K562 (cell line): ENCODE results near the gene PCBD2. TPM values are rescaled to one million over a fixed set of nuclear protein-coding genes. Genes with fewer than 3 reads are reported as not detected.

Experiments
- ATAC-seq: fragments of 200-7000 bp; cut with Tn5 transposase; 3 replicates; pipeline ENCODE4 v1.9.1; 2020; ENCODE audit warnings: moderate library complexity
- BruUV-seq: library from RNA; stranded (reverse); fragments of 400-500 nt; replicated peaks from 2 replicates; lab custom pipeline; 2021; lab: Mats Ljungman, UMichigan
- CTCF ChIA-PET: fragments of 300-600 bp; formaldehyde crosslinking; extraction: SDS; loops from one replicate; lab custom pipeline; 2021; ENCODE audit warnings: low intra/inter-chr PET ratio; lab: Yijun Ruan, JAX
- POLR2A ChIA-PET: fragments of 300-600, 350-650 bp; sonication (Branson Sonifier 250); formaldehyde crosslinking; extraction: SDS; loops from one replicate; lab custom pipeline; 2021; ENCODE audit warnings: antibody characterized with exemption, inconsistent platforms; lab: Yijun Ruan, JAX
- DNase-seq, 4 experiments: peaks; one replicate each; pipeline versions ENCODE4 v3.0.0 to v3.0.0-alpha.2; 2011 to 2018; ENCODE audit warnings: low spot score in 3 of 4, mixed read lengths in 3 of 4; ENCODE audit errors: extremely low read depth in 1 of 4
- FAIRE-seq: peaks from 2 replicates; lab custom pipeline; 2011; peaks lifted over from hg19 to GRCh38; lab: Jason Lieb, UNC
- H2AFZ ChIP-seq: 2 replicates; pipeline ENCODE4 v1.6.0; 2011; ENCODE audit warnings: low read depth, low read length, control low read depth, inconsistent platforms
- H3K27ac ChIP-seq: fragments of 200-600 bp; 3 replicates; pipeline ENCODE4 v1.8.0; 2011; ENCODE audit warnings: low read depth, mild to moderate bottlenecking, control low read depth, inconsistent platforms, low read length, moderate library complexity, mixed read lengths; ENCODE audit errors: extremely low read depth
- H3K27me3 ChIP-seq, 2 experiments: fragments of 300-600 bp in 1 of 2; 2 replicates in 1 of 2; 3 replicates in 1 of 2; pipeline versions ENCODE4 v1.6.0 to v1.8.0; 2011; ENCODE audit warnings: inconsistent platforms in 2 of 2, low read length in 2 of 2, mild to moderate bottlenecking in 1 of 2, mixed read lengths in 1 of 2, moderate library complexity in 1 of 2; ENCODE audit not compliant: control insufficient read depth in 2 of 2, insufficient read depth in 2 of 2
- H3K36me3 ChIP-seq: fragments of 300-600 bp; 3 replicates; pipeline ENCODE4 v1.8.0; 2011; ENCODE audit warnings: mild to moderate bottlenecking, low read length, inconsistent platforms; ENCODE audit not compliant: control insufficient read depth, insufficient read depth
- H3K4me1 ChIP-seq, 2 experiments: fragments of 200-600 bp in 1 of 2; replicated peaks in 1 of 2; 2 replicates in 1 of 2; 3 replicates in 1 of 2; pipeline versions ENCODE4 v1.5.1 to v1.8.0; 2011; ENCODE audit warnings: inconsistent platforms in 2 of 2, low read length in 2 of 2, mild to moderate bottlenecking in 1 of 2, mixed read lengths in 1 of 2, moderate library complexity in 1 of 2; ENCODE audit not compliant: control insufficient read depth in 2 of 2, insufficient read depth in 2 of 2
- H3K4me2 ChIP-seq: 2 replicates; pipeline ENCODE4 v1.6.1; 2011; ENCODE audit warnings: low read length, control low read depth, inconsistent platforms, mixed read lengths; ENCODE audit not compliant: insufficient read depth
- H3K4me3 ChIP-seq: fragments of 200-600 bp; sonication (generic), shearing (Covaris generic); 2 replicates; pipeline ENCODE4 v1.5.1; 2016; ENCODE audit warnings: control low read depth, inconsistent platforms
- H3K79me2 ChIP-seq: fragments of 200-600 bp; 3 replicates; pipeline ENCODE4 v1.8.0; 2011; ENCODE audit warnings: low read length, inconsistent platforms; ENCODE audit not compliant: control insufficient read depth, insufficient read depth
- H3K9ac ChIP-seq, 2 experiments: 2 replicates each; pipeline versions ENCODE4 v1.6.0 to v1.6.1; 2011; ENCODE audit warnings: low read depth in 2 of 2, low read length in 2 of 2, control low read depth in 1 of 2, inconsistent platforms in 1 of 2, mild to moderate bottlenecking in 1 of 2, mixed read lengths in 1 of 2; ENCODE audit not compliant: insufficient read depth in 1 of 2
- H3K9me1 ChIP-seq: one replicate; pipeline ENCODE4 v1.6.0; 2011; ENCODE audit warnings: inconsistent platforms, mild to moderate bottlenecking, low read length, moderate library complexity; ENCODE audit not compliant: control insufficient read depth, insufficient read depth
- H3K9me3 ChIP-seq: replicated peaks from 2 replicates; pipeline ENCODE4 v1.5.1; 2011; ENCODE audit warnings: low read depth, low read length, inconsistent platforms; ENCODE audit not compliant: control insufficient read depth, insufficient read depth
- H4K20me1 ChIP-seq: replicated peaks from 2 replicates; pipeline ENCODE4 v1.6.1; 2011; ENCODE audit warnings: low read length, inconsistent platforms, mixed read lengths; ENCODE audit not compliant: control insufficient read depth, insufficient read depth
- HMG20A ChIP-seq: fragments of 450-650 bp; formaldehyde crosslinking; conservative IDR thresholded peaks from 2 replicates; pipeline ENCODE4 v1.4.0; 2020; ENCODE audit warnings: mild to moderate bottlenecking, mixed read lengths
- NR4A1 ChIP-seq, 2 experiments: fragments of 250-450 bp in 1 of 2; fragments of 450-650 bp in 1 of 2; sonication (Bioruptor Pico) in 1 of 2; IDR thresholded peaks; 2 replicates each; pipeline versions ENCODE4 v1.4.0 to v1.6.1; 2016 to 2020; ENCODE audit warnings: mild to moderate bottlenecking in 2 of 2, missing compliant biosample characterization in 1 of 2, missing genetic modification characterization in 1 of 2, moderate library complexity in 1 of 2
- SAP30 ChIP-seq: fragments of 200-600 bp; sonication (generic); IDR thresholded peaks from 2 replicates; pipeline ENCODE4 v1.6.1; 2012; ENCODE audit warnings: borderline replicate concordance, low read depth, mild to moderate bottlenecking, moderate library complexity, low read length, control low read depth, inconsistent platforms; ENCODE audit not compliant: insufficient read depth, poor library complexity, severe bottlenecking
- TEAD1 ChIP-seq, 2 experiments: fragments of 450-650 bp in 1 of 2; sonication (generic) in 1 of 2; formaldehyde crosslinking; IDR thresholded peaks; 2 replicates each; pipeline versions ENCODE4 v1.4.0 to v1.8.0; 2020 to 2022; ENCODE audit warnings: mild to moderate bottlenecking in 2 of 2, missing genetic modification reagents in 1 of 2
- ZNF24 ChIP-seq: fragments of 450-650 bp; IDR thresholded peaks from 2 replicates; pipeline ENCODE4 v1.6.1; 2016
- ZNF347 ChIP-seq: fragments of 450-650 bp; formaldehyde crosslinking; IDR thresholded peaks from 2 replicates; pipeline ENCODE4 v1.4.0; 2020; ENCODE audit warnings: low read depth, mild to moderate bottlenecking, moderate library complexity
- WGBS: fragments of 100-300 bp; shearing (Covaris generic); methylation state at CpG from one replicate; pipeline ENCODE4 v1.1.6; 2016; ENCODE audit warnings: low coverage, mixed read lengths; ENCODE audit not compliant: insufficient coverage; ENCODE audit errors: missing lambda C conversion rate; 5-methylcytosine and 5-hydroxymethylcytosine counted together
- in situ Hi-C: fragments of 300-500 bp; cut with MboI; formaldehyde crosslinking; loops from 4 replicates; pipeline ENCODE4 v1.15.0; 2018; ENCODE audit warnings: inconsistent platforms, mixed read lengths
- intact Hi-C: fragments of 100-400 bp; cut with micrococcal nuclease; formaldehyde crosslinking; loops from 2 replicates; pipeline ENCODE4 v1.14.2; 2022
- polyA plus RNA-seq, 8 experiments: library from polyadenylated mRNA; depleted of rRNA in 4 of 8; stranded (reverse) in 5 of 8; unstranded in 3 of 8; fragments of >200 nt; fragmentation: Nextera tagmentation in 2 of 8; fragmentation: Illumina TruSeq in 1 of 8; extraction: Ambion mirVana in 2 of 8; extraction: Trizol in 1 of 8; gene quantifications; 2 replicates each; pipeline versions ENCODE4 v1.2.1 to v1.2.3, GENCODE V29; 2011 to 2014; ENCODE audit warnings: inconsistent platforms in 1 of 8, missing spikeins in 1 of 8
- total RNA-seq, 7 experiments: library from RNA; depleted of rRNA in 6 of 7; stranded (reverse); fragments of >200 nt in 6 of 7; fragmentation: Illumina TruSeq in 2 of 7; extraction: Trizol in 2 of 7; gene quantifications; 2 replicates each; pipeline versions ENCODE4 v1.2.1 to v1.2.3, GENCODE V29; 2011 to 2021; ENCODE audit warnings: low replicate concordance in 1 of 7

PCBD2 gene
- total and polyA plus RNA-seq, 9 of the 15 experiments (the other 6 are each of a cell fraction or from before 2014, with no cell fraction given) = 5.2 to 13.8 (median 7.8) TPM

DNA sequence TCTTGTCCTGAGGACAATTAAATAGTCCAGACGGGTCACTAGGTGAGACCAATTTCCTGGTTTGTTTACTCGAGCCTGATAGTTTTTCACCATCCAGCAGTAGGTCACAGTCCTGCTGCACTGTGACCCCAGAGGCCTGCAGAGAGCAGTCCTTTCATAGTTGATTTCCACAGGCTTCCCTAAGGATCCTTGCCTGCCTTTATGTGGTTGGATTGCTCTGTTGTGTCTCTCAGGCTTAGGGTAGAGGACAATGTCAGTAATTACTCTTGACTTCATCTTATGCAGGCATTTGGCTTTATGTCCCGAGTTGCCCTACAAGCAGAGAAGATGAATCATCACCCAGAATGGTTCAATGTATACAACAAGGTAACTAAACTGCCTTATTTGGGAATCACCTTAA is 53.8 kb downstream of the PCBD2 start:
- 52% methylated on average over 3 of the region's 3 CpGs for WGBS
- no peaks in the 10 kb centered on the region for H3K79me2 ChIP-seq
- in situ Hi-C loops (no loop called here), intact Hi-C loops (no loop called here)
- no peaks in the 10 kb centered on the region for H4K20me1 ChIP-seq
- no peaks in the 10 kb centered on the region for H3K27me3 ChIP-seq
- FAIRE-seq (peak; percentile 46), DNase-seq (no peak), ATAC-seq (peak; percentile 38; the same call in 1 of the 3 replicates)
- no TSS peak for BruUV-seq
- no peak overlapping the region for H3K9ac ChIP-seq
- H3K4me1 ChIP-seq = no peaks in the 10 kb centered on the region
- no peak overlapping the region for H2AFZ ChIP-seq
- H3K4me3 ChIP-seq = no peak overlapping the region
- CTCF ChIA-PET = no interaction called here
- H3K27ac ChIP-seq = no peak overlapping the region
- peaks cover 15% of the 10 kb centered on the region for H3K36me3 ChIP-seq
- TF ChIP-seq TEAD1 (CRISPR knock-in tag; IDR thresholded peaks at IDR 0.05) (no peak), ZNF347 (CRISPR knock-in tag) (no peak), HMG20A (CRISPR knock-in tag) (no peak), SAP30 (no peak), ZNF24 (no peak), NR4A1 (CRISPR knock-in tag; IDR thresholded peaks at IDR 0.05) (no peak), NR4A1 (tag; IDR thresholded peaks at IDR 0.05) (no peak)
- H3K4me2 ChIP-seq = no peak overlapping the region
- H3K9me3 ChIP-seq = peaks cover 2% of the 10 kb centered on the region; the same call in 1 of the 2 replicates
- POLR2A ChIA-PET = interaction anchor here (1.2 kb wide), 1 partner anchor 10 kb away, joined by 4 read pairs; no protein-coding TSS in a partner anchor
- no peaks in the 10 kb centered on the region for H3K9me1 ChIP-seq
